Esophagus muscularis mucosa (tissue), 4 donors: ENCODE measurements around the gene PLSCR2.

Experiments used
- EP300 ChIP-seq: sonication (generic); formaldehyde crosslinking; IDR thresholded peaks from one replicate; pipeline ENCODE4 v1.6.1; 2017; ENCODE audit warnings: antibody characterized with exemption
- POLR2A ChIP-seq: fragments of 450-650 bp; IDR thresholded peaks from one replicate; pipeline ENCODE4 v1.6.1; 2017; ENCODE audit warnings: antibody characterized with exemption, moderate library complexity, mild to moderate bottlenecking, low read depth
- POLR2AphosphoS5 ChIP-seq, 2 donors: sonication (generic); formaldehyde crosslinking; IDR thresholded peaks; one replicate each; pipeline ENCODE4 v1.6.1; 2017; ENCODE audit warnings: antibody characterized with exemption in 2 of 2
- TF ChIP-seq, protein P1 (sequence below), 3 experiments: fragments of 200-600 bp in 2 of 3; fragments of 450-650 bp in 1 of 3; sonication (generic) in 2 of 3; IDR thresholded peaks; one replicate each; pipeline ENCODE4 v1.5.1; 2017 to 2019; ENCODE audit warnings: antibody characterized with exemption in 3 of 3, mild to moderate bottlenecking in 2 of 3, moderate library complexity in 1 of 3

DNA sequence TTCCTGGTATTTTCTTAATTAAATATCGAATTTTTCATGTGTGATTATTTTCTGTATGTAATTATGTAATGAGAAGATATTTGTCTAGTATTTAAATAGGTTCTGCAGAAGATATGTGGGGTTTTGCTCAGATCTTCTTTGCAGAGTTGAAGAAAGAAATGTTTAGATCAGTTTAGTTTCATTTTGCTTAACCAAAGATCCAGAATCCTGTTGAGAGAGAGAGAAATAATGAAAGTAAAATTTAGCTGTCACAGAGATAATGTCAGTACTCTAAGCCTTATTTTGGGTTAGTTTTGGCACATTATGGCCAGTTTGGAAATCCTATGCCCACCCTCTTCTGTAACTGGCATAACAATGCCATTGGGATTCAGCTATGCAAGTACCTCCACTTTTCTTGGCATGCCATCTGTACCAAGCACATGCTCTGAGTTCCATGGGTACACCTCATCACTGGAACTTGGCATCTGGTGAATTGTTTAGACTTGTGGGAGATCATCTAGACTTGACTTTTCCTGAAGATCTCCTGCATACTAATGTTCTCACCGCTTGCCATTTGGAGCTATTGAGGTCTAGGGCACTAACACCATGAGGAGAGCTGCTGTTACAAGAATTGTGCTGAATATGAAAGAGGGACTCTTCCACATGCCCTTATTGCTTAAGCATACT, 44.2 kb upstream of the PLSCR2 start:
- TF ChIP-seq, protein P1, sequence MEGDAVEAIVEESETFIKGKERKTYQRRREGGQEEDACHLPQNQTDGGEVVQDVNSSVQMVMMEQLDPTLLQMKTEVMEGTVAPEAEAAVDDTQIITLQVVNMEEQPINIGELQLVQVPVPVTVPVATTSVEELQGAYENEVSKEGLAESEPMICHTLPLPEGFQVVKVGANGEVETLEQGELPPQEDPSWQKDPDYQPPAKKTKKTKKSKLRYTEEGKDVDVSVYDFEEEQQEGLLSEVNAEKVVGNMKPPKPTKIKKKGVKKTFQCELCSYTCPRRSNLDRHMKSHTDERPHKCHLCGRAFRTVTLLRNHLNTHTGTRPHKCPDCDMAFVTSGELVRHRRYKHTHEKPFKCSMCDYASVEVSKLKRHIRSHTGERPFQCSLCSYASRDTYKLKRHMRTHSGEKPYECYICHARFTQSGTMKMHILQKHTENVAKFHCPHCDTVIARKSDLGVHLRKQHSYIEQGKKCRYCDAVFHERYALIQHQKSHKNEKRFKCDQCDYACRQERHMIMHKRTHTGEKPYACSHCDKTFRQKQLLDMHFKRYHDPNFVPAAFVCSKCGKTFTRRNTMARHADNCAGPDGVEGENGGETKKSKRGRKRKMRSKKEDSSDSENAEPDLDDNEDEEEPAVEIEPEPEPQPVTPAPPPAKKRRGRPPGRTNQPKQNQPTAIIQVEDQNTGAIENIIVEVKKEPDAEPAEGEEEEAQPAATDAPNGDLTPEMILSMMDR (IDR thresholded peaks at IDR 0.05), result no peak
- TF ChIP-seq POLR2AphosphoS5 (IDR thresholded peaks at IDR 0.05) (no peak), POLR2A (no peak), EP300 (no peak)
